Left hindlimb (tissue), 1 donor: ENCODE data around the gene MRTFA.
"Not testable (repeated sequence)": the region's sequence is repeated elsewhere in the genome, so short reads cannot be mapped to it uniquely, and the experiment has no call there.

ENCODE experiments used
- DNase-seq: peaks from one replicate; pipeline ENCODE4 v3.0.0-alpha.2; 2018

Gene MRTFA

GRCh38 chr22:40625794-40626193, 10.7 kb downstream of the MRTFA start:
- not testable (repeated sequence) for DNase-seq

GRCh38 chr22:40625281-40625680, 11.2 kb downstream of the MRTFA start:
- DNase-seq = not testable (repeated sequence)

GRCh38 chr22:40624770-40625169, 11.7 kb downstream of the MRTFA start:
- DNase-seq = no peak

GRCh38 chr22:40621309-40622151, 15.0 kb downstream of the MRTFA start:
- DNase-seq = no peak

- DNase-seq = no peak
Measured at GRCh38 chr22:40620464-40621046, 16.0 kb downstream of the MRTFA start.

GRCh38 chr22:40618400-40618799, 18.1 kb downstream of the MRTFA start:
- DNase-seq = no peak

GRCh38 chr22:40616578-40616977, 19.9 kb downstream of the MRTFA start:
- DNase-seq = no peak

- no peak for DNase-seq
Measured at GRCh38 chr22:40613067-40613466, 23.5 kb downstream of the MRTFA start.

GRCh38 chr22:40612291-40612751, 24.2 kb downstream of the MRTFA start:
- no peak for DNase-seq

- no peak for DNase-seq
Measured at GRCh38 chr22:40611606-40612005, 24.9 kb downstream of the MRTFA start.

GRCh38 chr22:40610329-40610850, 26.1 kb downstream of the MRTFA start:
- DNase-seq = no peak

GRCh38 chr22:40609216-40609615, 27.3 kb downstream of the MRTFA start:
- DNase-seq = no peak

- no peak for DNase-seq
Measured at GRCh38 chr22:40607506-40607905, 29.0 kb downstream of the MRTFA start.

GRCh38 chr22:40606306-40606705, 30.2 kb downstream of the MRTFA start:
- DNase-seq = no peak

- DNase-seq = no peak
Measured at GRCh38 chr22:40605761-40606160, 30.8 kb downstream of the MRTFA start.

GRCh38 chr22:40603088-40603605, 33.4 kb downstream of the MRTFA start:
- no peak for DNase-seq

- no peak for DNase-seq
Measured at GRCh38 chr22:40602231-40602630, 34.3 kb downstream of the MRTFA start.

- no peak for DNase-seq
Measured at GRCh38 chr22:40599731-40600130, 36.8 kb downstream of the MRTFA start.

GRCh38 chr22:40598712-40599111, 37.8 kb downstream of the MRTFA start:
- not testable (repeated sequence) for DNase-seq

- peak; percentile 45 for DNase-seq
Measured at GRCh38 chr22:40597526-40598430, 38.7 kb downstream of the MRTFA start.

- DNase-seq = no peak
Measured at GRCh38 chr22:40595497-40596234, 40.9 kb downstream of the MRTFA start.

- no peak for DNase-seq
Measured at GRCh38 chr22:40594924-40595323, 41.6 kb downstream of the MRTFA start.
